GM23338 (cell line): ENCODE measurements around the gene APOC1. TPM values are rescaled to one million over a fixed set of nuclear protein-coding genes. Genes with fewer than 3 reads are reported as not detected.

Experiments used
- ATAC-seq: fragments of 200-7000 bp; cut with Tn5 transposase; 3 replicates; pipeline ENCODE4 v1.9.1; 2020
- DNase-seq: peaks from one replicate; pipeline ENCODE4 v3.0.0-alpha.2; 2015; ENCODE audit warnings: low spot score
- H2AFZ ChIP-seq: fragments of 200-600 bp; sonication (generic); 2 replicates; pipeline ENCODE4 v1.8.0; 2016; ENCODE audit warnings: antibody characterized with exemption, mild to moderate bottlenecking, moderate library complexity
- H3F3A ChIP-seq: fragments of 200-600 bp; sonication (generic); replicated peaks from 2 replicates; pipeline ENCODE4 v1.8.0; 2017; ENCODE audit warnings: antibody characterized with exemption, mixed run types, low read depth
- H3K27ac ChIP-seq: fragments of 200-600 bp; sonication (generic); 2 replicates; pipeline ENCODE4 v1.6.1; 2016; ENCODE audit warnings: low read depth
- H3K27me3 ChIP-seq: fragments of 200-600 bp; sonication (generic); 2 replicates; pipeline ENCODE4 v1.8.0; 2016; ENCODE audit warnings: mild to moderate bottlenecking, mixed run types, moderate library complexity; ENCODE audit not compliant: insufficient read depth
- H3K36me3 ChIP-seq: fragments of 200-600 bp; sonication (generic); 2 replicates; pipeline ENCODE4 v1.8.0; 2016; ENCODE audit warnings: mild to moderate bottlenecking; ENCODE audit not compliant: insufficient read depth
- H3K4me1 ChIP-seq: fragments of 200-600 bp; sonication (generic); 2 replicates; pipeline ENCODE4 v1.8.0; 2016; ENCODE audit warnings: mild to moderate bottlenecking, moderate library complexity; ENCODE audit not compliant: insufficient read depth
- H3K4me2 ChIP-seq: fragments of 200-600 bp; sonication (generic); 2 replicates; pipeline ENCODE4 v1.7.1; 2017; ENCODE audit warnings: mixed run types
- H3K4me3 ChIP-seq: fragments of 200-600 bp; sonication (generic); 2 replicates; pipeline ENCODE4 v1.6.1; 2016; ENCODE audit warnings: mixed run types
- H3K79me2 ChIP-seq: fragments of 200-600 bp; sonication (generic); replicated peaks from 2 replicates; pipeline ENCODE4 v1.8.0; 2017; ENCODE audit warnings: mild to moderate bottlenecking; ENCODE audit not compliant: insufficient read depth
- H3K9me2 ChIP-seq: fragments of 200-600 bp; sonication (generic); 2 replicates; pipeline ENCODE4 v1.8.0; 2017; ENCODE audit not compliant: insufficient read depth
- H4K20me1 ChIP-seq: fragments of 200-600 bp; sonication (generic); replicated peaks from 2 replicates; pipeline ENCODE4 v1.8.0; 2017; ENCODE audit warnings: mild to moderate bottlenecking; ENCODE audit not compliant: insufficient read depth
- H3K27ac Mint-ChIP-seq: 2 replicates; pipeline ENCODE4 v1.8.0; 2020; ENCODE audit warnings: inconsistent platforms, mild to moderate bottlenecking, moderate library complexity, mixed read lengths
- H3K27me3 Mint-ChIP-seq: 3 replicates; pipeline ENCODE4 v1.8.0; 2022; ENCODE audit warnings: low read depth, mild to moderate bottlenecking, moderate library complexity, mixed read lengths, inconsistent platforms; ENCODE audit not compliant: insufficient read depth, poor library complexity
- H3K36me3 Mint-ChIP-seq: 3 replicates; pipeline ENCODE4 v1.8.0; 2021; ENCODE audit warnings: low read depth, mild to moderate bottlenecking, inconsistent platforms, moderate library complexity, mixed read lengths
- H3K4me1 Mint-ChIP-seq: 3 replicates; pipeline ENCODE4 v1.8.0; 2020; ENCODE audit warnings: mild to moderate bottlenecking, inconsistent platforms, mixed read lengths
- H3K4me3 Mint-ChIP-seq: 3 replicates; pipeline ENCODE4 v1.8.0; 2021; ENCODE audit warnings: moderate library complexity, mild to moderate bottlenecking, inconsistent platforms, mixed read lengths
- H3K9me3 Mint-ChIP-seq: 3 replicates; pipeline ENCODE4 v1.8.0; 2020; ENCODE audit warnings: moderate library complexity, mild to moderate bottlenecking, inconsistent platforms, mixed read lengths
- CREB1 ChIP-seq: fragments of 250-450 bp; sonication (Bioruptor Pico); IDR thresholded peaks from 2 replicates; pipeline ENCODE4 v1.5.0; 2020; ENCODE audit warnings: low read depth, mild to moderate bottlenecking, moderate library complexity
- CTCF ChIP-seq, 2 experiments: fragments of 200-600 bp in 1 of 2; sonication (generic) in 1 of 2; conservative IDR thresholded peaks; 2 replicates each; pipeline versions ENCODE4 v1.5.1 to v1.6.1; 2016 to 2017; ENCODE audit warnings: antibody characterized with exemption in 2 of 2, low read depth in 2 of 2, mild to moderate bottlenecking in 2 of 2, moderate library complexity in 1 of 2
- EZH2 ChIP-seq: fragments of 200-600 bp; sonication (generic); IDR thresholded peaks from one replicate; pipeline ENCODE4 v1.8.0; 2017; ENCODE audit warnings: antibody characterized with exemption, mild to moderate bottlenecking, low read depth; ENCODE audit not compliant: unreplicated experiment
- EZH2phosphoT487 ChIP-seq: fragments of 200-600 bp; sonication (generic); IDR thresholded peaks from one replicate; pipeline ENCODE4 v1.8.1; 2018; ENCODE audit warnings: antibody characterized with exemption; ENCODE audit not compliant: unreplicated experiment
- JUNB ChIP-seq: IDR thresholded peaks from one replicate; pipeline ENCODE4 v1.6.1; 2016; ENCODE audit warnings: antibody characterized with exemption; ENCODE audit not compliant: unreplicated experiment
- NANOG ChIP-seq: IDR thresholded peaks from 2 replicates; pipeline ENCODE4 v1.6.1; 2016; ENCODE audit warnings: antibody characterized with exemption, borderline replicate concordance
- POLR2AphosphoS5 ChIP-seq: IDR thresholded peaks from 2 replicates; pipeline ENCODE4 v1.6.1; 2016; ENCODE audit warnings: antibody characterized with exemption, low read depth
- REST ChIP-seq: IDR thresholded peaks from one replicate; pipeline ENCODE4 v1.6.1; 2018; ENCODE audit warnings: antibody characterized with exemption; ENCODE audit not compliant: unreplicated experiment
- STAT1 ChIP-seq: IDR thresholded peaks from one replicate; pipeline ENCODE4 v1.6.1; 2016; ENCODE audit warnings: antibody characterized with exemption; ENCODE audit not compliant: unreplicated experiment
- ZNF114 ChIP-seq: fragments of 250-450 bp; sonication (Bioruptor Pico); IDR thresholded peaks from 2 replicates; pipeline ENCODE4 v1.5.0; 2020; ENCODE audit warnings: mild to moderate bottlenecking, moderate library complexity
- ZNF331 ChIP-seq: fragments of 250-450 bp; sonication (Bioruptor Pico); IDR thresholded peaks from 2 replicates; pipeline ENCODE4 v1.5.0; 2020; ENCODE audit warnings: low read depth, mild to moderate bottlenecking, moderate library complexity
- polyA plus RNA-seq: library from polyadenylated mRNA; unstranded; fragments of >200 nt; fragmentation: Nextera tagmentation; extraction: Ambion mirVana; gene quantifications from 2 replicates; pipeline ENCODE4 v1.2.1, GENCODE V29; 2016
- total RNA-seq: library from RNA; depleted of rRNA; stranded (reverse); fragments of >200 nt; shearing (Covaris generic); gene quantifications from 2 replicates; pipeline ENCODE4 v1.2.3, GENCODE V29; 2014
- TF ChIP-seq, protein P1 (sequence below): fragments of 250-450 bp; sonication (Bioruptor Pico); IDR thresholded peaks from 2 replicates; pipeline ENCODE4 v1.5.0; 2020; ENCODE audit warnings: mild to moderate bottlenecking, moderate library complexity
- TF ChIP-seq, protein P2 (sequence below): IDR thresholded peaks from 2 replicates; pipeline ENCODE4 v1.6.1; 2016; ENCODE audit warnings: antibody characterized with exemption

APOC1 gene
- total and polyA plus RNA-seq, 2 experiments from 2014 or later, result 26.8 to 221 TPM

DNA sequence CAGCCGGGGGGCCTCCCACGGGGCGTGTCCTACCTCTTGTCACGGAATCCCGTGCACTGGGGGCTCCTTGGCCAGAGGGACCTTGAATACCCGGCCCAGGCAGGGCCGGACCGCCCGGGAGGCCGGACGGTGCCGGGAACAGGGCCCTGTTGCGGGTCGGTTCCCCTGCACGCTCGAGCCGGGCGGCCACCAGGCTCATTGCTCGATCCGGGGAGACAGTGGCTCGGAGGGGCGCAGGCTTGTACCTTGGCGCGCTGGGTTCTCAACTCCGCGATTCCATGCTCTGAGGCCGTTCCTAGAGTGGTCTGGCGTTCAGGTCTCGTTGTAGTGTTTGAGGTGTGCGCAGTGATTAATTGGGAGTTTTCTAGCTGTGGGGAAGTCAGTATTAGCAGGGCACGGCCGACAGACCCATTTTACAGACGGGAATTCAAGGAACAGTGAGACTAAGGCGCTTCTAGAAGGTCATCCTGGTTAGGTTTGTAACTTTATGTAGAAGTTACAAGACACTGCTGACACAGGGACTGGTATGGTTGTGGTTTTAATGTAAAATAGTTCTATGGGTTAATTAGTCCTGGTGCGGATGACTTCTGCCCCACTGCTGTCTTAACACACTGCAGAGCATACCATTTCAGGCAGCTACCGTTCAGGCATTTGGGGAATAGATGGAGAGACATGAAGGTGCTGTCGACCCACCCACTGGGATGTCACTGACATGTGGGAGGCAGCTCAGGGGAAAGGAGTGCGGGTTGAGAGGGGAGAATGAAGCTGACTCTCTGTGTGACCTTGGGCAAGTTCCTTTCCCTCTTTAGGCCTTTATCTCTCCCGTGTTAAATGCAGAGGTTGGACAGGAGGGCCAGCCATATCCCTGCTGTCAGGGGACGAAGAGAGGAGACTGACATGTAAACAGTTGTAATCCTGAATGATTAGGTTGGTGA is 41.4 kb downstream of the APOC1 start:
- Histone ChIP-seq H3K36me3 (no peaks in the 10 kb centered on the region), H3K9me2 (no peaks in the 10 kb centered on the region), H3F3A (peaks cover 20% of the 10 kb centered on the region; the same call in 1 of the 2 replicates), H3K4me3 (peak overlapping the region; percentile 59), H3K4me1 (peaks cover 5% of the 10 kb centered on the region), H3K79me2 (peaks cover 53% of the 10 kb centered on the region), H3K27me3 (no peaks in the 10 kb centered on the region), H4K20me1 (peaks cover 15% of the 10 kb centered on the region), H2AFZ (peak overlapping the region; percentile 83; the same call in 1 of the 2 replicates), H3K4me2 (peak overlapping the region; percentile 93), H3K27ac (peak overlapping the region; percentile 55; the same call in 1 of the 2 replicates)
- ATAC-seq (peak; percentile 35), DNase-seq (no peak)
- Mint-ChIP-seq H3K36me3 (no peaks in the 10 kb centered on the region; the same call in 2 of the 3 replicates), H3K4me1 (peaks cover 24% of the 10 kb centered on the region), H3K27me3 (peaks cover 17% of the 10 kb centered on the region), H3K27ac (peak overlapping the region; percentile 60), H3K4me3 (peak overlapping the region; percentile 97), H3K9me3 (no peaks in the 10 kb centered on the region; the same call in 2 of the 3 replicates)
- TF ChIP-seq ZNF114 (CRISPR knock-in tag) (no peak), EZH2 (no peak), NANOG (no peak), STAT1 (no peak), JUNB (no peak), POLR2AphosphoS5 (no peak), CREB1 (CRISPR knock-in tag) (no peak), REST (no peak), ZNF331 (CRISPR knock-in tag) (no peak), CTCF (conservative IDR thresholded peaks at IDR 0.05; ENCODE audit: low read depth in 2 of 2) (no peak), EZH2phosphoT487 (no peak)
- TF ChIP-seq, protein P1, sequence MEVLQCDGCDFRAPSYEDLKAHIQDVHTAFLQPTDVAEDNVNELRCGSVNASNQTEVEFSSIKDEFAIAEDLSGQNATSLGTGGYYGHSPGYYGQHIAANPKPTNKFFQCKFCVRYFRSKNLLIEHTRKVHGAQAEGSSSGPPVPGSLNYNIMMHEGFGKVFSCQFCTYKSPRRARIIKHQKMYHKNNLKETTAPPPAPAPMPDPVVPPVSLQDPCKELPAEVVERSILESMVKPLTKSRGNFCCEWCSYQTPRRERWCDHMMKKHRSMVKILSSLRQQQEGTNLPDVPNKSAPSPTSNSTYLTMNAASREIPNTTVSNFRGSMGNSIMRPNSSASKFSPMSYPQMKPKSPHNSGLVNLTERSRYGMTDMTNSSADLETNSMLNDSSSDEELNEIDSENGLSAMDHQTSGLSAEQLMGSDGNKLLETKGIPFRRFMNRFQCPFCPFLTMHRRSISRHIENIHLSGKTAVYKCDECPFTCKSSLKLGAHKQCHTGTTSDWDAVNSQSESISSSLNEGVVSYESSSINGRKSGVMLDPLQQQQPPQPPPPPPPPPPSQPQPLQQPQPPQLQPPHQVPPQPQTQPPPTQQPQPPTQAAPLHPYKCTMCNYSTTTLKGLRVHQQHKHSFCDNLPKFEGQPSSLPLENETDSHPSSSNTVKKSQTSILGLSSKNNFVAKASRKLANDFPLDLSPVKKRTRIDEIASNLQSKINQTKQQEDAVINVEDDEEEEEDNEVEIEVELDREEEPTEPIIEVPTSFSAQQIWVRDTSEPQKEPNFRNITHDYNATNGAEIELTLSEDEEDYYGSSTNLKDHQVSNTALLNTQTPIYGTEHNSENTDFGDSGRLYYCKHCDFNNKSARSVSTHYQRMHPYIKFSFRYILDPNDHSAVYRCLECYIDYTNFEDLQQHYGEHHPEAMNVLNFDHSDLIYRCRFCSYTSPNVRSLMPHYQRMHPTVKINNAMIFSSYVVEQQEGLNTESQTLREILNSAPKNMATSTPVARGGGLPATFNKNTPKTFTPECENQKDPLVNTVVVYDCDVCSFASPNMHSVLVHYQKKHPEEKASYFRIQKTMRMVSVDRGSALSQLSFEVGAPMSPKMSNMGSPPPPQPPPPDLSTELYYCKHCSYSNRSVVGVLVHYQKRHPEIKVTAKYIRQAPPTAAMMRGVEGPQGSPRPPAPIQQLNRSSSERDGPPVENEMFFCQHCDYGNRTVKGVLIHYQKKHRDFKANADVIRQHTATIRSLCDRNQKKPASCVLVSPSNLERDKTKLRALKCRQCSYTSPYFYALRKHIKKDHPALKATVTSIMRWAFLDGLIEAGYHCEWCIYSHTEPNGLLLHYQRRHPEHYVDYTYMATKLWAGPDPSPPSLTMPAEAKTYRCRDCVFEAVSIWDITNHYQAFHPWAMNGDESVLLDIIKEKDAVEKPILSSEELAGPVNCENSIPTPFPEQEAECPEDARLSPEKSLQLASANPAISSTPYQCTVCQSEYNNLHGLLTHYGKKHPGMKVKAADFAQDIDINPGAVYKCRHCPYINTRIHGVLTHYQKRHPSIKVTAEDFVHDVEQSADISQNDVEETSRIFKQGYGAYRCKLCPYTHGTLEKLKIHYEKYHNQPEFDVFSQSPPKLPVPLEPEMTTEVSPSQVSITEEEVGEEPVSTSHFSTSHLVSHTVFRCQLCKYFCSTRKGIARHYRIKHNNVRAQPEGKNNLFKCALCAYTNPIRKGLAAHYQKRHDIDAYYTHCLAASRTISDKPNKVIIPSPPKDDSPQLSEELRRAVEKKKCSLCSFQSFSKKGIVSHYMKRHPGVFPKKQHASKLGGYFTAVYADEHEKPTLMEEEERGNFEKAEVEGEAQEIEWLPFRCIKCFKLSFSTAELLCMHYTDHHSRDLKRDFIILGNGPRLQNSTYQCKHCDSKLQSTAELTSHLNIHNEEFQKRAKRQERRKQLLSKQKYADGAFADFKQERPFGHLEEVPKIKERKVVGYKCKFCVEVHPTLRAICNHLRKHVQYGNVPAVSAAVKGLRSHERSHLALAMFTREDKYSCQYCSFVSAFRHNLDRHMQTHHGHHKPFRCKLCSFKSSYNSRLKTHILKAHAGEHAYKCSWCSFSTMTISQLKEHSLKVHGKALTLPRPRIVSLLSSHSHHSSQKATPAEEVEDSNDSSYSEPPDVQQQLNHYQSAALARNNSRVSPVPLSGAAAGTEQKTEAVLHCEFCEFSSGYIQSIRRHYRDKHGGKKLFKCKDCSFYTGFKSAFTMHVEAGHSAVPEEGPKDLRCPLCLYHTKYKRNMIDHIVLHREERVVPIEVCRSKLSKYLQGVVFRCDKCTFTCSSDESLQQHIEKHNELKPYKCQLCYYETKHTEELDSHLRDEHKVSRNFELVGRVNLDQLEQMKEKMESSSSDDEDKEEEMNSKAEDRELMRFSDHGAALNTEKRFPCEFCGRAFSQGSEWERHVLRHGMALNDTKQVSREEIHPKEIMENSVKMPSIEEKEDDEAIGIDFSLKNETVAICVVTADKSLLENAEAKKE (CRISPR knock-in tag), result no peak
- TF ChIP-seq, protein P2, sequence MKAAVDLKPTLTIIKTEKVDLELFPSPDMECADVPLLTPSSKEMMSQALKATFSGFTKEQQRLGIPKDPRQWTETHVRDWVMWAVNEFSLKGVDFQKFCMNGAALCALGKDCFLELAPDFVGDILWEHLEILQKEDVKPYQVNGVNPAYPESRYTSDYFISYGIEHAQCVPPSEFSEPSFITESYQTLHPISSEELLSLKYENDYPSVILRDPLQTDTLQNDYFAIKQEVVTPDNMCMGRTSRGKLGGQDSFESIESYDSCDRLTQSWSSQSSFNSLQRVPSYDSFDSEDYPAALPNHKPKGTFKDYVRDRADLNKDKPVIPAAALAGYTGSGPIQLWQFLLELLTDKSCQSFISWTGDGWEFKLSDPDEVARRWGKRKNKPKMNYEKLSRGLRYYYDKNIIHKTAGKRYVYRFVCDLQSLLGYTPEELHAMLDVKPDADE, result no peak
